Testis (tissue), 3 donors: ENCODE results near the gene DPH6. TPM values are rescaled to one million over a fixed set of nuclear protein-coding genes. Genes with fewer than 3 reads are reported as not detected.

Experiments used
- DNase-seq: peaks from one replicate; pipeline ENCODE4 v3.0.0-alpha.2; 2019
- H3K27ac ChIP-seq, 2 donors: fragments of 200-600 bp; sonication (generic); one replicate each; pipeline ENCODE4 v1.5.1; 2019
- H3K27me3 ChIP-seq: fragments of 200-600 bp; sonication (generic); one replicate; pipeline ENCODE4 v1.5.1; 2019
- H3K36me3 ChIP-seq: fragments of 200-600 bp; sonication (generic); one replicate; pipeline ENCODE4 v1.5.1; 2017; ENCODE audit warnings: low read depth; ENCODE audit errors: missing control alignments
- H3K4me1 ChIP-seq: fragments of 200-600 bp; sonication (generic); one replicate; pipeline ENCODE4 v1.5.1; 2019
- H3K4me3 ChIP-seq, 2 donors: fragments of 200-600 bp; sonication (generic); one replicate each; pipeline ENCODE4 v1.5.1; 2017 to 2019
- H3K9me3 ChIP-seq: fragments of 200-600 bp; sonication (generic); one replicate; pipeline ENCODE4 v1.5.1; 2017
- CTCF ChIP-seq, 3 experiments: fragments of 450-650 bp in 2 of 3; fragments of 200-600 bp in 1 of 3; sonication (generic) in 1 of 3; IDR thresholded peaks; one replicate each; pipeline ENCODE4 v1.5.1; 2016 to 2019; ENCODE audit warnings: antibody characterized with exemption in 3 of 3, mild to moderate bottlenecking in 2 of 3, moderate library complexity in 1 of 3
- POLR2A ChIP-seq: fragments of 450-650 bp; IDR thresholded peaks from one replicate; pipeline ENCODE4 v1.6.1; 2017; ENCODE audit warnings: antibody characterized with exemption, mild to moderate bottlenecking, moderate library complexity
- WGBS, 2 donors: methylation state at CpG; one replicate each; pipeline ENCODE4 v1.1.5; 2018; 5-methylcytosine and 5-hydroxymethylcytosine counted together
- intact Hi-C: fragments of 100-400 bp; cut with DNase I; formaldehyde crosslinking; loops from one replicate; pipeline ENCODE4 v1.15.1; 2023; ENCODE audit warnings: low total_unique reads
- polyA plus RNA-seq: library from polyadenylated mRNA; stranded (reverse); fragments of 350-450 nt; fragmentation: Illumina TruSeq; extraction: RNeasy Lipid Tissue Mini Kit (QIAGEN cat#74804); gene quantifications from one replicate; pipeline ENCODE4 v1.2.3, GENCODE V29; 2014; ENCODE audit warnings: low read depth, low replicate concordance; ENCODE audit not compliant: insufficient read depth
- total RNA-seq, 2 donors: library from RNA; depleted of rRNA; stranded (reverse); fragments of >200 nt; gene quantifications; one replicate each; pipeline ENCODE4 v1.2.3, GENCODE V29; 2016

Gene DPH6
- total and polyA plus RNA-seq, 3 donors from 2014 or later = 11.6 to 37.2 (median 30.8) TPM

GRCh38 chr15:35567392-35567791 is 21.4 kb upstream of the DPH6 start:
- H3K27ac ChIP-seq = no peak overlapping the region
- no peaks in the 10 kb centered on the region for H3K27me3 ChIP-seq
- H3K9me3 ChIP-seq = no peaks in the 10 kb centered on the region
- intact Hi-C loops = no loop called here
- WGBS, 2 donors = 10 to 25% methylated on average over 1 of the region's 1 CpG
- H3K4me1 ChIP-seq = no peaks in the 10 kb centered on the region
- TF ChIP-seq POLR2A = no peak
- TF ChIP-seq CTCF (IDR thresholded peaks at IDR 0.05) = no peak
- no peak for DNase-seq
- H3K4me3 ChIP-seq = no peak overlapping the region
- no peaks in the 10 kb centered on the region for H3K36me3 ChIP-seq

GRCh38 chr15:35566991-35567390 is 21.0 kb upstream of the DPH6 start:
- DNase-seq = no peak
- Histone ChIP-seq H3K27me3 (no peaks in the 10 kb centered on the region), H3K27ac (no peak overlapping the region), H3K9me3 (no peaks in the 10 kb centered on the region), H3K36me3 (no peaks in the 10 kb centered on the region), H3K4me3 (no peak overlapping the region), H3K4me1 (no peaks in the 10 kb centered on the region)
- intact Hi-C loops = no loop called here
- TF ChIP-seq POLR2A (no peak), CTCF (IDR thresholded peaks at IDR 0.05) (no peak)
- WGBS, 2 donors = 69 to 73% methylated on average over 3 of the region's 3 CpGs

GRCh38 chr15:35565901-35566300 is 19.9 kb upstream of the DPH6 start:
- H3K36me3 ChIP-seq = no peaks in the 10 kb centered on the region
- no peak for DNase-seq
- no peak overlapping the region for H3K4me3 ChIP-seq
- 41 to 47% methylated on average over 3 of the region's 3 CpGs for WGBS, 2 donors
- no peaks in the 10 kb centered on the region for H3K4me1 ChIP-seq
- no peaks in the 10 kb centered on the region for H3K27me3 ChIP-seq
- H3K9me3 ChIP-seq = no peaks in the 10 kb centered on the region
- intact Hi-C loops = no loop called here
- H3K27ac ChIP-seq = no peak overlapping the region
- TF ChIP-seq CTCF (IDR thresholded peaks at IDR 0.05) = no peak
- no peak for TF ChIP-seq POLR2A

GRCh38 chr15:35562641-35563040 is 16.7 kb upstream of the DPH6 start:
- H3K9me3 ChIP-seq = no peaks in the 10 kb centered on the region
- TF ChIP-seq POLR2A (no peak), CTCF (IDR thresholded peaks at IDR 0.05) (no peak)
- H3K27me3 ChIP-seq = no peaks in the 10 kb centered on the region
- WGBS, 2 donors = 84 to 94% methylated on average over 1 of the region's 1 CpG
- intact Hi-C loops = no loop called here
- H3K4me1 ChIP-seq = no peaks in the 10 kb centered on the region
- H3K4me3 ChIP-seq = no peak overlapping the region
- no peaks in the 10 kb centered on the region for H3K36me3 ChIP-seq
- no peak for DNase-seq
- no peak overlapping the region for H3K27ac ChIP-seq

GRCh38 chr15:35561308-35561707 is 15.3 kb upstream of the DPH6 start:
- H3K27me3 ChIP-seq = no peaks in the 10 kb centered on the region
- H3K4me1 ChIP-seq = no peaks in the 10 kb centered on the region
- TF ChIP-seq POLR2A (no peak), CTCF (IDR thresholded peaks at IDR 0.05) (no peak)
- intact Hi-C loops = no loop called here
- 96 to 100% methylated on average over 1 of the region's 1 CpG for WGBS, 2 donors
- H3K4me3 ChIP-seq = no peak overlapping the region
- no peaks in the 10 kb centered on the region for H3K36me3 ChIP-seq
- no peak for DNase-seq
- no peaks in the 10 kb centered on the region for H3K9me3 ChIP-seq
- no peak overlapping the region for H3K27ac ChIP-seq
